Measurements from ENCODE around the gene TIMM22. TPM values are rescaled to one million over a fixed set of nuclear protein-coding genes. Genes with fewer than 3 reads are reported as not detected.
"Not testable (repeated sequence)": the region's sequence is repeated elsewhere in the genome, so short reads cannot be mapped to it uniquely, and the experiment has no call there.

TIMM22 gene
- polyA plus RNA-seq, 4 donors = 6.9 to 9.4 (median 8.0) TPM

- Histone ChIP-seq H3K27me3 (ENCODE audit: control insufficient read depth in 3 of 3, insufficient read depth in 3 of 3, low read length in 3 of 3) (no peaks in the 10 kb centered on the region), H3K27ac (ENCODE audit: low read depth in 1 of 3, low read length in 2 of 3) (no peak overlapping the region), H3K9me3 (ENCODE audit: control insufficient read depth in 2 of 2, insufficient read depth in 1 of 2, low read depth in 1 of 2, low read length in 1 of 2) (no peaks in the 10 kb centered on the region), H3K36me3 (ENCODE audit: control insufficient read depth in 3 of 3, insufficient read depth in 2 of 3, low read depth in 1 of 3, low read length in 3 of 3) (peaks cover 4 to 95% (median 7%) of the 10 kb centered on the region in 3 donors), H3K4me3 (ENCODE audit: low read depth in 1 of 3, low read length in 3 of 3) (no peak overlapping the region), H3K4me1 (ENCODE audit: control insufficient read depth in 3 of 3, insufficient read depth in 2 of 3, low read depth in 1 of 3, low read length in 2 of 3) (no peaks in the 10 kb centered on the region)
- FAIRE-seq = no peak
- no peak for DNase-seq
- 89 to 92% (median 91%) methylated on average over 31 of the region's 31 CpGs for WGBS, 3 donors
Observed at GRCh38 chr17:1038459-1039122, 41.7 kb downstream of the TIMM22 start.

GRCh38 chr17:1039123-1039507 is 42.2 kb downstream of the TIMM22 start:
- no peaks in the 10 kb centered on the region for H3K9me3 ChIP-seq (ENCODE audit: control insufficient read depth in 2 of 2, insufficient read depth in 1 of 2, low read depth in 1 of 2, low read length in 1 of 2)
- WGBS, 3 donors = 74 to 91% (median 89%) methylated on average over 16 of the region's 16 CpGs
- DNase-seq (no peak), FAIRE-seq (no peak)
- H3K27ac ChIP-seq (ENCODE audit: low read depth in 1 of 3, low read length in 2 of 3) = peak overlapping the region in 1 of 3 donors; percentile 28
- H3K36me3 ChIP-seq (ENCODE audit: control insufficient read depth in 3 of 3, insufficient read depth in 2 of 3, low read depth in 1 of 3, low read length in 3 of 3) = peaks cover 4 to 95% (median 5%) of the 10 kb centered on the region in 3 donors
- H3K4me1 ChIP-seq (ENCODE audit: control insufficient read depth in 3 of 3, insufficient read depth in 2 of 3, low read depth in 1 of 3, low read length in 2 of 3) = no peaks in the 10 kb centered on the region
- H3K4me3 ChIP-seq (ENCODE audit: low read depth in 1 of 3, low read length in 3 of 3) = no peak overlapping the region
- H3K27me3 ChIP-seq (ENCODE audit: control insufficient read depth in 3 of 3, insufficient read depth in 3 of 3, low read length in 3 of 3) = no peaks in the 10 kb centered on the region

GRCh38 chr17:1039511-1040215 is 42.7 kb downstream of the TIMM22 start:
- FAIRE-seq (no peak), DNase-seq (peak in 1 of 2 donors; percentile 13)
- Histone ChIP-seq H3K27ac (ENCODE audit: low read depth in 1 of 3, low read length in 2 of 3) (peak overlapping the region in 2 of 3 donors; percentile 47 to 62), H3K4me3 (ENCODE audit: low read depth in 1 of 3, low read length in 3 of 3) (no peak overlapping the region), H3K9me3 (ENCODE audit: control insufficient read depth in 2 of 2, insufficient read depth in 1 of 2, low read depth in 1 of 2, low read length in 1 of 2) (no peaks in the 10 kb centered on the region), H3K36me3 (ENCODE audit: control insufficient read depth in 3 of 3, insufficient read depth in 2 of 3, low read depth in 1 of 3, low read length in 3 of 3) (peaks cover 3 to 95% (median 4%) of the 10 kb centered on the region in 3 donors), H3K4me1 (ENCODE audit: control insufficient read depth in 3 of 3, insufficient read depth in 2 of 3, low read depth in 1 of 3, low read length in 2 of 3) (no peaks in the 10 kb centered on the region), H3K27me3 (ENCODE audit: control insufficient read depth in 3 of 3, insufficient read depth in 3 of 3, low read length in 3 of 3) (no peaks in the 10 kb centered on the region)
- WGBS, 3 donors = 61 to 86% (median 82%) methylated on average over 23 to 30 of the region's 30 CpGs

- WGBS, 3 donors = 66 to 81% (median 78%) methylated on average over 12 to 13 of the region's 13 CpGs
- H3K4me3 ChIP-seq (ENCODE audit: low read depth in 1 of 3, low read length in 3 of 3) = no peak overlapping the region
- no peak for DNase-seq
- H3K4me1 ChIP-seq (ENCODE audit: control insufficient read depth in 3 of 3, insufficient read depth in 2 of 3, low read depth in 1 of 3, low read length in 2 of 3) = no peaks in the 10 kb centered on the region
- no peaks in the 10 kb centered on the region for H3K27me3 ChIP-seq (ENCODE audit: control insufficient read depth in 3 of 3, insufficient read depth in 3 of 3, low read length in 3 of 3)
- FAIRE-seq = no peak
- H3K36me3 ChIP-seq (ENCODE audit: control insufficient read depth in 3 of 3, insufficient read depth in 2 of 3, low read depth in 1 of 3, low read length in 3 of 3) = peaks cover 2 to 94% (median 3%) of the 10 kb centered on the region in 3 donors
- H3K9me3 ChIP-seq (ENCODE audit: control insufficient read depth in 2 of 2, insufficient read depth in 1 of 2, low read depth in 1 of 2, low read length in 1 of 2) = no peaks in the 10 kb centered on the region
- H3K27ac ChIP-seq (ENCODE audit: low read depth in 1 of 3, low read length in 2 of 3) = peak overlapping the region in 2 of 3 donors; percentile 47 to 62
Observed at GRCh38 chr17:1040216-1040600, 43.3 kb downstream of the TIMM22 start.

- Histone ChIP-seq H3K9me3 (ENCODE audit: control insufficient read depth in 2 of 2, insufficient read depth in 1 of 2, low read depth in 1 of 2, low read length in 1 of 2) (no peaks in the 10 kb centered on the region), H3K4me3 (ENCODE audit: low read depth in 1 of 3, low read length in 3 of 3) (no peak overlapping the region), H3K27me3 (ENCODE audit: control insufficient read depth in 3 of 3, insufficient read depth in 3 of 3, low read length in 3 of 3) (no peaks in the 10 kb centered on the region), H3K36me3 (ENCODE audit: control insufficient read depth in 3 of 3, insufficient read depth in 2 of 3, low read depth in 1 of 3, low read length in 3 of 3) (peaks cover 3 to 94% (median 3%) of the 10 kb centered on the region in 3 donors), H3K27ac (ENCODE audit: low read depth in 1 of 3, low read length in 2 of 3) (no peak overlapping the region), H3K4me1 (ENCODE audit: control insufficient read depth in 3 of 3, insufficient read depth in 2 of 3, low read depth in 1 of 3, low read length in 2 of 3) (no peaks in the 10 kb centered on the region)
- 92 to 95% (median 93%) methylated on average over 9 of the region's 9 CpGs for WGBS, 3 donors
- FAIRE-seq (no peak), DNase-seq (no peak)
Observed at GRCh38 chr17:1041746-1042145, 44.8 kb downstream of the TIMM22 start.

- Histone ChIP-seq H3K4me1 (ENCODE audit: control insufficient read depth in 3 of 3, insufficient read depth in 2 of 3, low read depth in 1 of 3, low read length in 2 of 3) (peaks cover 0 to 3% (median 0%) of the 10 kb centered on the region in 3 donors), H3K27me3 (ENCODE audit: control insufficient read depth in 3 of 3, insufficient read depth in 3 of 3, low read length in 3 of 3) (no peaks in the 10 kb centered on the region), H3K4me3 (ENCODE audit: low read depth in 1 of 3, low read length in 3 of 3) (no peak overlapping the region), H3K36me3 (ENCODE audit: control insufficient read depth in 3 of 3, insufficient read depth in 2 of 3, low read depth in 1 of 3, low read length in 3 of 3) (peaks cover 3 to 94% (median 3%) of the 10 kb centered on the region in 3 donors), H3K27ac (ENCODE audit: low read depth in 1 of 3, low read length in 2 of 3) (no peak overlapping the region), H3K9me3 (ENCODE audit: control insufficient read depth in 2 of 2, insufficient read depth in 1 of 2, low read depth in 1 of 2, low read length in 1 of 2) (no peaks in the 10 kb centered on the region)
- 90 to 95% (median 95%) methylated on average over 19 of the region's 19 CpGs for WGBS, 3 donors
- no peak for FAIRE-seq
- no peak for DNase-seq
Observed at GRCh38 chr17:1042486-1042885, 45.6 kb downstream of the TIMM22 start.

- no peak for FAIRE-seq
- WGBS, 3 donors = 56 to 83% (median 81%) methylated on average over 21 of the region's 21 CpGs
- peak in 1 of 2 donors; percentile 32 for DNase-seq
- H3K9me3 ChIP-seq (ENCODE audit: control insufficient read depth in 2 of 2, insufficient read depth in 1 of 2, low read depth in 1 of 2, low read length in 1 of 2) = no peaks in the 10 kb centered on the region
- peak overlapping the region in 2 of 3 donors; percentile 40 to 44 for H3K27ac ChIP-seq (ENCODE audit: low read depth in 1 of 3, low read length in 2 of 3)
- H3K4me3 ChIP-seq (ENCODE audit: low read depth in 1 of 3, low read length in 3 of 3) = no peak overlapping the region
- H3K4me1 ChIP-seq (ENCODE audit: control insufficient read depth in 3 of 3, insufficient read depth in 2 of 3, low read depth in 1 of 3, low read length in 2 of 3) = peaks cover 0 to 3% (median 0%) of the 10 kb centered on the region in 3 donors
- peaks cover 3 to 93% (median 8%) of the 10 kb centered on the region in 3 donors for H3K36me3 ChIP-seq (ENCODE audit: control insufficient read depth in 3 of 3, insufficient read depth in 2 of 3, low read depth in 1 of 3, low read length in 3 of 3)
- no peaks in the 10 kb centered on the region for H3K27me3 ChIP-seq (ENCODE audit: control insufficient read depth in 3 of 3, insufficient read depth in 3 of 3, low read length in 3 of 3)
Observed at GRCh38 chr17:1043601-1044251, 46.8 kb downstream of the TIMM22 start.

- Histone ChIP-seq H3K36me3 (ENCODE audit: control insufficient read depth in 3 of 3, insufficient read depth in 2 of 3, low read depth in 1 of 3, low read length in 3 of 3) (peaks cover 3 to 92% (median 10%) of the 10 kb centered on the region in 3 donors), H3K27ac (ENCODE audit: low read depth in 1 of 3, low read length in 2 of 3) (peak overlapping the region in 1 of 3 donors; percentile 40)
- H3K9me3 ChIP-seq (ENCODE audit: control insufficient read depth in 2 of 2, insufficient read depth in 1 of 2, low read depth in 1 of 2, low read length in 1 of 2); H3K27me3 ChIP-seq (ENCODE audit: control insufficient read depth in 3 of 3, insufficient read depth in 3 of 3, low read length in 3 of 3); H3K4me3 ChIP-seq (ENCODE audit: low read depth in 1 of 3, low read length in 3 of 3); FAIRE-seq; H3K4me1 ChIP-seq (ENCODE audit: control insufficient read depth in 3 of 3, insufficient read depth in 2 of 3, low read depth in 1 of 3, low read length in 2 of 3); DNase-seq: not testable (repeated sequence)
- WGBS, 3 donors = 92 to 95% (median 92%) methylated on average over 12 to 13 of the region's 13 CpGs
Observed at GRCh38 chr17:1044387-1045009, 47.6 kb downstream of the TIMM22 start.

All from small intestine (tissue), 7 donors.